H1 (cell line): ENCODE measurements around the gene PDGFD. TPM values are rescaled to one million over a fixed set of nuclear protein-coding genes. Genes with fewer than 3 reads are reported as not detected.

ENCODE experiments used
- CTCF ChIA-PET: fragments of 300-600 bp; sonication (Branson Sonifier 250); formaldehyde crosslinking; loops from one replicate; lab custom pipeline; 2021; ENCODE audit not compliant: partially characterized antibody; lab: Charles Lee
- POLR2A ChIA-PET: fragments of 300-600 bp; sonication (Branson Sonifier 250); formaldehyde crosslinking; loops from one replicate; lab custom pipeline; 2021; ENCODE audit warnings: inconsistent platforms; ENCODE audit not compliant: partially characterized antibody; lab: Charles Lee
- DNase-seq, 2 experiments: peaks; one replicate each; pipeline versions ENCODE4 v3.0.0 to v3.0.0-alpha.2; 2010 to 2022; ENCODE audit warnings: low spot score in 2 of 2, low read depth in 1 of 2, mixed read lengths in 1 of 2
- FAIRE-seq: peaks from 2 replicates; lab custom pipeline; 2011; peaks lifted over from hg19 to GRCh38; lab: Jason Lieb, UNC
- H2AFZ ChIP-seq: 2 replicates; pipeline ENCODE4 v1.8.1; 2012; ENCODE audit warnings: low read length, inconsistent platforms
- H2AK5ac ChIP-seq: 2 replicates; pipeline ENCODE4 v1.6.1; 2013; ENCODE audit warnings: low read depth, low read length
- H2BK120ac ChIP-seq: replicated peaks from 2 replicates; pipeline ENCODE3; 2013; ENCODE audit warnings: low read depth, low read length, inconsistent platforms
- H2BK12ac ChIP-seq: 2 replicates; pipeline ENCODE4 v1.6.1; 2013; ENCODE audit warnings: low read depth, low read length
- H2BK15ac ChIP-seq: 2 replicates; pipeline ENCODE4 v1.6.1; 2013; ENCODE audit warnings: low read length
- H2BK20ac ChIP-seq: 2 replicates; pipeline ENCODE4 v1.6.1; 2013; ENCODE audit warnings: low read length
- H2BK5ac ChIP-seq: 2 replicates; pipeline ENCODE4 v1.6.1; 2013; ENCODE audit warnings: low read depth, low read length
- H3K14ac ChIP-seq: 2 replicates; pipeline ENCODE4 v1.6.1; 2013; ENCODE audit warnings: inconsistent platforms; ENCODE audit not compliant: insufficient read length
- H3K18ac ChIP-seq: 2 replicates; pipeline ENCODE4 v1.6.1; 2013; ENCODE audit warnings: low read length; ENCODE audit errors: extremely low read depth
- H3K23ac ChIP-seq: 2 replicates; pipeline ENCODE4 v1.6.1; 2013; ENCODE audit warnings: inconsistent platforms; ENCODE audit not compliant: insufficient read length
- H3K23me2 ChIP-seq: 2 replicates; pipeline ENCODE4 v1.6.1; 2013; ENCODE audit warnings: low read depth, low read length
- H3K27ac ChIP-seq: 2 replicates; pipeline ENCODE4 v1.6.1; 2011; ENCODE audit warnings: low read depth, low read length, inconsistent platforms
- H3K27me3 ChIP-seq, 4 experiments: replicated peaks in 1 of 4; 1 replicate in 1 of 4; 2 replicates in 3 of 4; pipeline versions ENCODE4 v1.6.1 to v1.8.1; 2011 to 2013; ENCODE audit warnings: low read length in 3 of 4, mild to moderate bottlenecking in 3 of 4, inconsistent platforms in 2 of 4, mixed read lengths in 2 of 4, moderate library complexity in 1 of 4; ENCODE audit not compliant: control insufficient read depth in 3 of 4, insufficient read depth in 3 of 4; ENCODE audit errors: extremely low read depth in 1 of 4
- H3K36me3 ChIP-seq, 4 experiments: 2 replicates each; pipeline versions ENCODE4 v1.6.1 to v1.8.1; 2011 to 2013; ENCODE audit warnings: mild to moderate bottlenecking in 4 of 4, low read length in 3 of 4, moderate library complexity in 2 of 4, control low read depth in 1 of 4, inconsistent platforms in 1 of 4; ENCODE audit not compliant: insufficient read depth in 4 of 4, control insufficient read depth in 2 of 4
- H3K4ac ChIP-seq: replicated peaks from 2 replicates; pipeline ENCODE3; 2013; ENCODE audit warnings: low read length, low read depth, mixed read lengths, inconsistent platforms; ENCODE audit not compliant: insufficient read length
- H3K4me1 ChIP-seq, 4 experiments: replicated peaks in 1 of 4; 1 replicate in 1 of 4; 2 replicates in 3 of 4; pipeline versions ENCODE4 v1.6.1 to v1.8.1; 2011 to 2013; ENCODE audit warnings: low read length in 3 of 4, inconsistent platforms in 2 of 4, mixed read lengths in 1 of 4; ENCODE audit not compliant: insufficient read depth in 4 of 4, control insufficient read depth in 3 of 4
- H3K4me2 ChIP-seq, 2 experiments: 2 replicates each; pipeline versions ENCODE4 v1.6.1 to v1.8.1; 2011 to 2013; ENCODE audit warnings: low read depth in 2 of 2, low read length in 2 of 2, control low read depth in 1 of 2, inconsistent platforms in 1 of 2, mild to moderate bottlenecking in 1 of 2; ENCODE audit not compliant: insufficient read depth in 1 of 2
- H3K4me3 ChIP-seq, 4 experiments: fragments of 200-600, 300-600 bp in 1 of 4; sonication (generic), shearing (Covaris generic), sonication (Bioruptor Twin) in 1 of 4; 2 replicates each; pipeline versions ENCODE4 v1.5.1 to v1.8.1; 2011 to 2016; ENCODE audit warnings: low read length in 4 of 4, low read depth in 3 of 4, control low read depth in 2 of 4, inconsistent platforms in 2 of 4, mild to moderate bottlenecking in 2 of 4, mixed read lengths in 1 of 4, moderate library complexity in 1 of 4; ENCODE audit not compliant: insufficient read depth in 2 of 4; ENCODE audit errors: extremely low read depth in 1 of 4
- H3K56ac ChIP-seq: replicated peaks from 2 replicates; pipeline ENCODE3; 2013; ENCODE audit warnings: low read depth, mild to moderate bottlenecking, mixed read lengths, low read length, inconsistent platforms; ENCODE audit not compliant: insufficient read length
- H3K79me1 ChIP-seq: 2 replicates; pipeline ENCODE4 v1.6.1; 2013; ENCODE audit warnings: low read depth, low read length, control low read depth
- H3K79me2 ChIP-seq, 2 experiments: 2 replicates each; pipeline versions ENCODE4 v1.6.1 to v1.8.1; 2012 to 2013; ENCODE audit warnings: low read length in 2 of 2, mild to moderate bottlenecking in 2 of 2, inconsistent platforms in 1 of 2; ENCODE audit not compliant: insufficient read depth in 2 of 2, control insufficient read depth in 1 of 2
- H3K9ac ChIP-seq, 4 experiments: replicated peaks in 1 of 4; 1 replicate in 1 of 4; 2 replicates in 3 of 4; pipeline versions ENCODE4 v1.6.1 to v1.8.1; 2011 to 2013; ENCODE audit warnings: low read depth in 3 of 4, low read length in 3 of 4, control low read depth in 2 of 4, mild to moderate bottlenecking in 2 of 4, moderate library complexity in 2 of 4, inconsistent platforms in 1 of 4; ENCODE audit errors: extremely low read depth in 1 of 4
- H3K9me3 ChIP-seq, 2 experiments: 2 replicates each; pipeline versions ENCODE4 v1.6.1 to v1.8.1; 2012 to 2013; ENCODE audit warnings: mild to moderate bottlenecking in 2 of 2, moderate library complexity in 2 of 2, control low read depth in 1 of 2, inconsistent platforms in 1 of 2, low read depth in 1 of 2, low read length in 1 of 2, mixed read lengths in 1 of 2; ENCODE audit not compliant: insufficient read depth in 2 of 2
- H4K20me1 ChIP-seq, 2 experiments: replicated peaks in 1 of 2; 2 replicates each; pipeline versions ENCODE3 to v1.8.1; 2011 to 2013; ENCODE audit warnings: inconsistent platforms in 2 of 2, low read length in 2 of 2, mild to moderate bottlenecking in 1 of 2; ENCODE audit not compliant: insufficient read depth in 2 of 2, control insufficient read depth in 1 of 2
- H4K5ac ChIP-seq: 2 replicates; pipeline ENCODE4 v1.6.1; 2013; ENCODE audit warnings: low read length, low read depth, mixed read lengths, inconsistent platforms; ENCODE audit not compliant: insufficient read length
- H4K8ac ChIP-seq: 2 replicates; pipeline ENCODE4 v1.8.0; 2013; ENCODE audit warnings: mild to moderate bottlenecking, moderate library complexity, low read length, inconsistent platforms; ENCODE audit not compliant: insufficient read depth; ENCODE audit errors: extremely low read depth
- H4K91ac ChIP-seq: replicated peaks from 2 replicates; pipeline ENCODE3; 2013; ENCODE audit warnings: low read length, mixed read lengths, inconsistent platforms; ENCODE audit not compliant: insufficient read length
- MAFK ChIP-seq: IDR thresholded peaks from 2 replicates; pipeline ENCODE4 v1.6.1; 2012; ENCODE audit warnings: low read depth, mild to moderate bottlenecking, improper control_type of control experiment, low read length
- RAD21 ChIP-seq, 2 experiments: IDR thresholded peaks in 1 of 2; conservative IDR thresholded peaks in 1 of 2; 2 replicates each; pipeline ENCODE4 v1.6.1; 2011; ENCODE audit warnings: low read depth in 2 of 2, low read length in 2 of 2, improper control_type of control experiment in 1 of 2, inconsistent platforms in 1 of 2, mild to moderate bottlenecking in 1 of 2, moderate library complexity in 1 of 2
- RXRA ChIP-seq: IDR thresholded peaks from 2 replicates; pipeline ENCODE4 v1.6.1; 2011; ENCODE audit warnings: low read depth, mild to moderate bottlenecking, low read length, moderate library complexity; ENCODE audit not compliant: insufficient read depth
- WGBS, 2 experiments: shearing (Covaris generic) in 1 of 2; methylation state at CpG; one replicate each; pipeline versions ENCODE4 v1.1.6 to v1.1.7; 2013 to 2015; ENCODE audit warnings: low lambda C conversion rate in 2 of 2, mixed read lengths in 2 of 2, inconsistent platforms in 1 of 2, low coverage in 1 of 2, missing lambda C conversion rate in 1 of 2; ENCODE audit not compliant: insufficient replicate concordance in 2 of 2, insufficient coverage in 1 of 2, insufficient read length in 1 of 2; ENCODE audit errors: extremely low coverage in 1 of 2, missing lambda C conversion rate in 1 of 2; 5-methylcytosine and 5-hydroxymethylcytosine counted together
- polyA plus RNA-seq, 7 experiments: library from polyadenylated mRNA; depleted of rRNA in 3 of 7; stranded (reverse) in 5 of 7; unstranded in 2 of 7; fragments of >200 nt in 5 of 7; fragments of 200-250 nt in 2 of 7; gene quantifications; 1 replicate in 5 of 7; 2 replicates in 1 of 7; 4 replicates in 1 of 7; pipeline versions ENCODE4 v1.2.1 to v1.2.3, GENCODE V29; 2011 to 2013; ENCODE audit warnings: missing spikeins in 2 of 7, mixed read lengths in 2 of 7
- total RNA-seq: library from RNA; stranded (reverse); fragmentation: NEBNext Ultra II Directional; extraction: Animal tissue kit (Norgen Biotek cat#: 25700); gene quantifications from 2 replicates; pipeline ENCODE4 v1.2.1, GENCODE V29; 2021

The PDGFD gene
- total and polyA plus RNA-seq, 2 of the 8 experiments (the other 6 are each of a cell fraction or from before 2014, with no cell fraction given): 1.1 to 3.9 TPM

DNA sequence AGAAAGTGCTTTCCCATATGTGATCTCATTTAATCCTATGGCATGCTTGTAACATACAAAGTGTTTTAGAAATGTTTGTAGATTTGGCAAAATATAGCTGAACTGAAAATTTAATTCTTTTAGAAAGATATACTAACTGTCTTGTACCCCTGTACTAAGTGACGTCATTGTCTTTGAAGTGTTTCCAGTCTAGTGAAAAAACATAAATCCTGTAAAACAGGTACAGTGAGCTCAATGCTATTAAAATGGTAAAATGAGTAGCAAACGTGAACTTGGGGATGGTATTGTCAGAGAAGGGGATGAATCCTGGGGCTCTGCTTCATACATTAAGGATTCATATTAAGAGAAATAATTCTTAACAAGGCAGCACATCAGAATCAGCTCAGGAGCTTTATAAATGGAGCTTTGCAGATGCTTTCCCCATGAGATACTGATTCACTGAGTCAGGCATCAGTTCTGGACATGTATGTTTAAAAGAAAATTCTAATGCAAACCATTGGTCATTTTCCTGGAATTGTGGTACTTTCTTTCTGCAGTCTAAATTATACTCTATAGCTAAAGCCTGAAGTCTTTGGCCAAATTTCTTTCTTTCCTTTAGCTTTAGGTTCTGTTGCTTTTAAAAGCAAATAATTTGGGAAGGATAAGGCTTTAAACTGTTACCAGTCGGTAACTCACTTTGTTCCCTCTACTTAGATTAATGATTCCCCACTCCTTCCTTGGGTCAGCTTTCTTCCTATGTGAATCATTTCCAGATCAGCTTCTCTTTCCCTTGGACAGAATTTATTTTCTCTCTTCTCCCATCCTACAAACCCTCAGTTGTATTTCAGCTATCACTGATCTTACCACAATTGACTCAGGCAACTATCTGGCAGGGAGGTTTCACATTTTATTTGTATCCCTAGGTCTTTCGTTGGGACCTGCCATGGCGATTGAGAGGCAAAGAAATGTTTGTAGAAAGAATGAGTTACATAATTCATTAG lies 185.0 kb downstream of the PDGFD start:
- Histone ChIP-seq H2BK15ac (no peak overlapping the region), H2BK120ac (no peak overlapping the region), H2BK5ac (no peak overlapping the region), H3K27me3 (no peaks in the 10 kb centered on the region), H3K14ac (no peak overlapping the region), H3K4me3 (no peak overlapping the region), H3K4me2 (no peak overlapping the region), H4K20me1 (no peaks in the 10 kb centered on the region), H4K91ac (no peak overlapping the region), H3K4ac (no peak overlapping the region), H4K5ac (no peak overlapping the region), H3K23me2 (no peaks in the 10 kb centered on the region), H3K23ac (no peak overlapping the region), H3K9ac (no peak overlapping the region), H2AK5ac (no peak overlapping the region), H3K79me2 (no peaks in the 10 kb centered on the region), H2BK20ac (no peak overlapping the region), H2BK12ac (no peak overlapping the region), H3K18ac (no peak overlapping the region), H3K9me3 (no peaks in the 10 kb centered on the region), H3K4me1 (no peaks in the 10 kb centered on the region), H3K27ac (no peak overlapping the region), H3K36me3 (no peaks in the 10 kb centered on the region), H3K79me1 (no peaks in the 10 kb centered on the region), H2AFZ (no peak overlapping the region), H4K8ac (no peak overlapping the region), H3K56ac (no peak overlapping the region)
- ChIA-PET POLR2A (no interaction called here), CTCF (interaction anchor here (0.9 to 1.2 kb wide), 2 partner anchors 10 to 15 kb away, joined by 3 to 6 read pairs; no protein-coding TSS in a partner anchor)
- no peak for TF ChIP-seq RXRA
- no peak for TF ChIP-seq RAD21 (IDR thresholded peaks at IDR 0.05 in 1 of 2, conservative IDR thresholded peaks at IDR 0.05 in 1 of 2; ENCODE audit: low read depth in 2 of 2, low read length in 2 of 2)
- TF ChIP-seq MAFK: no peak
- FAIRE-seq (no peak), DNase-seq (no peak)
- WGBS, 2 experiments: 88% methylated on average over 5 of the region's 5 CpGs; no CpG with 5 or more reads in 1 of the 2 experiments
